T-cell (primary cell): ENCODE measurements around the gene STARD9. TPM values are rescaled to one million over a fixed set of nuclear protein-coding genes. Genes with fewer than 3 reads are reported as not detected.

Experiments used
- ATAC-seq, 4 experiments: fragments of 200-7000 bp in 3 of 4; fragments of 150-1000 bp in 1 of 4; cut with Tn5 transposase; replicated peaks in 1 of 4; 1 replicate in 3 of 4; 2 replicates in 1 of 4; pipeline ENCODE4 v1.10.0; 2021; ENCODE audit warnings: moderate library complexity in 3 of 4, mild to moderate bottlenecking in 2 of 4, moderate number of reproducible peaks in 1 of 4
- CTCF ChIA-PET, 2 donors: fragments of 300-600 bp; sonication (Branson Sonifier 250); formaldehyde crosslinking; loops; one replicate each; lab custom pipeline; 2022; ENCODE audit warnings: antibody characterized with exemption in 2 of 2; lab: Charles Lee
- POLR2A ChIA-PET, 2 donors: fragments of 300-600 bp; sonication (Branson Sonifier 250); formaldehyde crosslinking; loops; one replicate each; lab custom pipeline; 2022; ENCODE audit warnings: antibody characterized with exemption in 2 of 2; lab: Charles Lee
- DNase-seq, 35 experiments: peaks; one replicate each; pipeline versions ENCODE4 v3.0.0 to v3.0.0-alpha.2; 2013 to 2023
- H3K27ac ChIP-seq: one replicate; pipeline ENCODE4 v1.5.1; 2013; ENCODE audit warnings: low read length
- H3K27me3 ChIP-seq, 2 experiments: replicated peaks in 1 of 2; 1 replicate in 1 of 2; 2 replicates in 1 of 2; pipeline versions ENCODE4 v1.6.1 to v1.7.0; 2013; ENCODE audit warnings: low read length in 1 of 2, mixed read lengths in 1 of 2; ENCODE audit not compliant: control insufficient read depth in 2 of 2, insufficient read depth in 2 of 2; ENCODE audit errors: extremely low read depth in 1 of 2
- H3K36me3 ChIP-seq, 2 donors: 1 replicate in 1 of 2; 2 replicates in 1 of 2; pipeline versions ENCODE4 v1.6.1 to v1.7.0; 2013; ENCODE audit warnings: low read length in 1 of 2; ENCODE audit not compliant: control insufficient read depth in 2 of 2, insufficient read depth in 1 of 2; ENCODE audit errors: extremely low read depth in 1 of 2
- H3K4me1 ChIP-seq, 2 experiments: 1 replicate in 1 of 2; 2 replicates in 1 of 2; pipeline versions ENCODE4 v1.6.1 to v1.7.0; 2013; ENCODE audit warnings: low read length in 2 of 2, mixed read lengths in 1 of 2; ENCODE audit not compliant: insufficient read depth in 2 of 2, control insufficient read depth in 1 of 2; ENCODE audit errors: extremely low read depth in 1 of 2
- H3K4me3 ChIP-seq, 2 donors: 1 replicate in 1 of 2; 2 replicates in 1 of 2; pipeline versions ENCODE4 v1.5.1 to v1.7.0; 2013; ENCODE audit warnings: mild to moderate bottlenecking in 2 of 2, low read length in 1 of 2, moderate library complexity in 1 of 2; ENCODE audit not compliant: control insufficient read depth in 1 of 2; ENCODE audit errors: extremely low read depth in 1 of 2
- H3K9me3 ChIP-seq: 2 replicates; pipeline ENCODE4 v1.7.0; 2013
- H3K27ac Mint-ChIP-seq, 2 donors: one replicate each; pipeline ENCODE4 v1.8.0; 2020 to 2021; ENCODE audit warnings: mild to moderate bottlenecking in 2 of 2, mixed read lengths in 2 of 2
- H3K27me3 Mint-ChIP-seq, 2 donors: one replicate each; pipeline ENCODE4 v1.8.0; 2021 to 2022; ENCODE audit warnings: mixed read lengths in 2 of 2
- H3K36me3 Mint-ChIP-seq: one replicate; pipeline ENCODE4 v1.8.0; 2021; ENCODE audit warnings: mixed read lengths
- H3K4me1 Mint-ChIP-seq, 3 donors: one replicate each; pipeline ENCODE4 v1.8.0; 2020 to 2022; ENCODE audit warnings: mixed read lengths in 3 of 3, mild to moderate bottlenecking in 1 of 3
- H3K4me3 Mint-ChIP-seq, 3 donors: one replicate each; pipeline ENCODE4 v1.8.0; 2020 to 2022; ENCODE audit warnings: mild to moderate bottlenecking in 3 of 3, mixed read lengths in 3 of 3, moderate library complexity in 3 of 3
- H3K9me3 Mint-ChIP-seq, 3 donors: one replicate each; pipeline ENCODE4 v1.8.0; 2020 to 2022; ENCODE audit warnings: mixed read lengths in 3 of 3
- WGBS: methylation state at CpG from one replicate; pipeline ENCODE4 v1.1.5; 2013; ENCODE audit warnings: missing lambda C conversion rate; ENCODE audit not compliant: insufficient coverage; 5-methylcytosine and 5-hydroxymethylcytosine counted together
- total RNA-seq, 35 experiments: library from RNA in 6 of 35; stranded (reverse) in 6 of 35; fragments of 120-200 nt in 1 of 35; gene quantifications; one replicate each; pipeline versions ENCODE4 v1.2.1 to v1.2.4 and lab custom pipeline; 2013 to 2026

STARD9 gene
- total RNA-seq (10 to 100 TPM in 2 of 5 donors, 1 to 10 TPM in 3; 6.6 to 10.6 (median 8.8) TPM), total RNA-seq (lab: John Stamatoyannopoulos, UW) (6.7 to 46.3 (median 20.2) reads per million in 29 experiments)
- total RNA-seq (2013): 7.1 TPM

GRCh38 chr15:42575188-42576039 lies at the start of gene STARD9:
Gene STARD9, plus strand, starts transcription at chr15:42575606. Its CDS starts 110 bp downstream, at chr15:42575716.
- peak; percentile 91 to 97 (median 94) for ATAC-seq
- peaks cover 10 to 22% (median 16%) of the 10 kb centered on the region in 3 donors for H3K4me1 Mint-ChIP-seq
- H3K4me1 ChIP-seq: peaks cover 2 to 18% of the 10 kb centered on the region in 2 experiments
- DNase-seq: peak; percentile 82 to 95 (median 90)
- CTCF ChIA-PET: interaction anchor here (0.7 to 1.0 kb wide), 4 partner anchors 9 to 80 kb away, joined by 3 read pairs; partner anchors contain the start of gene SNAP23 (in 1 of the 2)
- POLR2A ChIA-PET: interaction anchor here (0.5 to 0.8 kb wide), 5 partner anchors 21 to 93 kb away, joined by 3 to 9 read pairs (median 4); partner anchors contain the start of genes HAUS2 (in 1 of the 2), LRRC57 (in 1 of the 2) and ZNF106 (in 1 of the 2)
- peaks cover 0 to 2% of the 10 kb centered on the region in 2 experiments for H3K27me3 ChIP-seq
- H3K27ac ChIP-seq: peak within 1 kb of the TSS; percentile 47
- under 1% methylated on average over 88 of the region's 95 CpGs for WGBS
- H3K36me3 ChIP-seq: no peaks in the 10 kb centered on the region
- H3K4me3 Mint-ChIP-seq: peak within 1 kb of the TSS; percentile 88 to 92 (median 91)
- no peaks in the 10 kb centered on the region for H3K9me3 Mint-ChIP-seq
- no peaks in the 10 kb centered on the region for H3K9me3 ChIP-seq
- peak within 1 kb of the TSS; percentile 78 to 80 for H3K4me3 ChIP-seq
- peaks cover 14% of the 10 kb centered on the region in 2 donors for H3K27me3 Mint-ChIP-seq
- no peaks in the 10 kb centered on the region for H3K36me3 Mint-ChIP-seq
- peak within 1 kb of the TSS; percentile 71 to 84 for H3K27ac Mint-ChIP-seq

GRCh38 chr15:42528970-42529369 lies 46.4 kb upstream of the STARD9 start:
- ChIA-PET POLR2A (no interaction called here), CTCF (no interaction called here)
- Histone ChIP-seq H3K27me3 (no peaks in the 10 kb centered on the region), H3K27ac (no peak overlapping the region), H3K9me3 (no peaks in the 10 kb centered on the region), H3K4me1 (no peaks in the 10 kb centered on the region), H3K36me3 (peaks cover 15 to 32% of the 10 kb centered on the region in 2 donors), H3K4me3 (no peak overlapping the region)
- no CpG with 5 or more reads among the region's 3 CpGs for WGBS
- DNase-seq: no peak
- Mint-ChIP-seq H3K27me3 (no peaks in the 10 kb centered on the region), H3K4me3 (no peak overlapping the region), H3K9me3 (no peaks in the 10 kb centered on the region), H3K4me1 (no peaks in the 10 kb centered on the region), H3K36me3 (peaks cover 35% of the 10 kb centered on the region), H3K27ac (no peak overlapping the region)
- no peak for ATAC-seq

GRCh38 chr15:42533246-42533645 lies 42.2 kb upstream of the STARD9 start:
- no peaks in the 10 kb centered on the region for H3K9me3 Mint-ChIP-seq
- ATAC-seq: no peak
- Histone ChIP-seq H3K27me3 (no peaks in the 10 kb centered on the region), H3K36me3 (peaks cover 11 to 30% of the 10 kb centered on the region in 2 donors), H3K4me1 (no peaks in the 10 kb centered on the region), H3K4me3 (no peak overlapping the region), H3K9me3 (no peaks in the 10 kb centered on the region), H3K27ac (no peak overlapping the region)
- no peaks in the 10 kb centered on the region for H3K4me1 Mint-ChIP-seq
- H3K27ac Mint-ChIP-seq: no peak overlapping the region
- DNase-seq: no peak
- no CpG with 5 or more reads among the region's 1 CpG for WGBS
- no peak overlapping the region for H3K4me3 Mint-ChIP-seq
- no peaks in the 10 kb centered on the region for H3K27me3 Mint-ChIP-seq
- CTCF ChIA-PET: no interaction called here
- peaks cover 44% of the 10 kb centered on the region for H3K36me3 Mint-ChIP-seq
- POLR2A ChIA-PET: interaction anchor here in 1 of 2 donors (0.6 kb wide), 1 partner anchor 35 kb away, joined by 5 read pairs; no protein-coding TSS in a partner anchor

- no peaks in the 10 kb centered on the region for H3K27me3 Mint-ChIP-seq
- POLR2A ChIA-PET: interaction anchor here in 1 of 2 donors (0.5 kb wide), 2 partner anchors 18 to 88 kb away, joined by 4 to 8 read pairs; no protein-coding TSS in a partner anchor
- no peak overlapping the region for H3K27ac ChIP-seq
- no peaks in the 10 kb centered on the region for H3K9me3 ChIP-seq
- H3K4me1 ChIP-seq: peaks cover 5 to 23% of the 10 kb centered on the region in 2 experiments
- ATAC-seq: no peak
- peaks cover 37 to 45% (median 43%) of the 10 kb centered on the region in 3 donors for H3K4me1 Mint-ChIP-seq
- peaks cover 0 to 32% of the 10 kb centered on the region in 2 donors for H3K36me3 ChIP-seq
- H3K27ac Mint-ChIP-seq: peak overlapping the region in 1 of 2 donors; percentile 24
- CTCF ChIA-PET: interaction anchor here in 1 of 2 donors (0.5 to 0.6 kb wide), 2 partner anchors 1053 to 1065 kb away, joined by 3 read pairs; no protein-coding TSS in a partner anchor
- no peak overlapping the region for H3K4me3 ChIP-seq
- 65% methylated on average over 3 of the region's 4 CpGs for WGBS
- H3K36me3 Mint-ChIP-seq: peaks cover 11% of the 10 kb centered on the region
- no peak overlapping the region for H3K4me3 Mint-ChIP-seq
- H3K9me3 Mint-ChIP-seq: no peaks in the 10 kb centered on the region
- no peaks in the 10 kb centered on the region for H3K27me3 ChIP-seq
- DNase-seq: no peak
These were observed 30.4 kb upstream of the STARD9 start for GRCh38 chr15:42544853-42545629.

- H3K36me3 Mint-ChIP-seq: peaks cover 8% of the 10 kb centered on the region
- Histone ChIP-seq H3K27me3 (no peaks in the 10 kb centered on the region), H3K9me3 (no peaks in the 10 kb centered on the region), H3K4me3 (peak overlapping the region; percentile 93 to 96), H3K27ac (peak overlapping the region; percentile 80), H3K36me3 (peaks cover 0 to 26% of the 10 kb centered on the region in 2 donors), H3K4me1 (peaks cover 5 to 24% of the 10 kb centered on the region in 2 experiments)
- H3K27ac Mint-ChIP-seq: peak overlapping the region; percentile 93 to 95
- H3K4me1 Mint-ChIP-seq: peaks cover 40 to 62% (median 57%) of the 10 kb centered on the region in 3 donors
- no peaks in the 10 kb centered on the region for H3K9me3 Mint-ChIP-seq
- CTCF ChIA-PET: interaction anchor here in 1 of 2 donors (0.8 kb wide), 1 partner anchor 76 kb away, joined by 3 read pairs; no protein-coding TSS in a partner anchor
- peak overlapping the region; percentile 88 to 98 (median 97) for H3K4me3 Mint-ChIP-seq
- DNase-seq (peak in 4 of 35 experiments; percentile 0 to 51 (median 6)), ATAC-seq (peak in 1 of 4 experiments; percentile 5)
- WGBS: 1% methylated on average over 5 of the region's 9 CpGs
- no peaks in the 10 kb centered on the region for H3K27me3 Mint-ChIP-seq
- POLR2A ChIA-PET: interaction anchor here (0.6 to 1.3 kb wide), 5 partner anchors 10 to 1449 kb away, joined by 3 to 6 read pairs (median 4); partner anchors contain the start of gene STARD9 (in 1 of the 2)
These were observed 27.5 kb upstream of the STARD9 start for GRCh38 chr15:42547918-42548248.
